HCT116 (cell line): ENCODE measurements around the gene SMAD7.

Experiments used
- CBX3 ChIP-seq: IDR thresholded peaks from 2 replicates; pipeline ENCODE4 v1.6.1; 2012; ENCODE audit warnings: low read depth
- CTCF ChIP-seq, 3 experiments: fragments of 200-600 bp in 1 of 3; sonication (generic) in 1 of 3; IDR thresholded peaks in 2 of 3; conservative IDR thresholded peaks in 1 of 3; 2 replicates each; pipeline ENCODE4 v1.5.1; 2012 to 2017; ENCODE audit warnings: low read depth in 2 of 3, low read length in 2 of 3, antibody characterized with exemption in 1 of 3, borderline replicate concordance in 1 of 3, control low read depth in 1 of 3, mild to moderate bottlenecking in 1 of 3, mixed read lengths in 1 of 3, mixed run types in 1 of 3, moderate library complexity in 1 of 3; ENCODE audit not compliant: insufficient read depth in 1 of 3
- EGR1 ChIP-seq: IDR thresholded peaks from 2 replicates; pipeline ENCODE4 v1.6.1; 2012; ENCODE audit warnings: low read depth
- EZH2 ChIP-seq: fragments of 200-600 bp; sonication (generic); IDR thresholded peaks from 2 replicates; pipeline ENCODE4 v1.6.1; 2017; ENCODE audit warnings: antibody characterized with exemption, mixed run types
- EZH2phosphoT487 ChIP-seq: fragments of 200-600 bp; IDR thresholded peaks from 2 replicates; pipeline ENCODE4 v1.6.1; 2018; ENCODE audit warnings: antibody characterized with exemption, borderline replicate concordance
- FOSL1 ChIP-seq: IDR thresholded peaks from 2 replicates; pipeline ENCODE4 v1.6.1; 2012; ENCODE audit warnings: low read depth
- JUND ChIP-seq: IDR thresholded peaks from 2 replicates; pipeline ENCODE4 v1.6.1; 2012
- POLR2A ChIP-seq: IDR thresholded peaks from 2 replicates; pipeline ENCODE4 v1.7.0; 2011; ENCODE audit warnings: borderline replicate concordance; ENCODE audit not compliant: insufficient read depth, insufficient read length; ENCODE audit errors: extremely low read depth
- POLR2AphosphoS5 ChIP-seq: IDR thresholded peaks from 2 replicates; pipeline ENCODE4 v1.6.1; 2011; ENCODE audit warnings: mild to moderate bottlenecking, low read depth, low read length, moderate library complexity
- RAD21 ChIP-seq: IDR thresholded peaks from 2 replicates; pipeline ENCODE4 v1.6.1; 2012; ENCODE audit warnings: low read depth, mild to moderate bottlenecking
- REST ChIP-seq: IDR thresholded peaks from 2 replicates; pipeline ENCODE4 v1.6.1; 2012; ENCODE audit warnings: low read depth
- SIN3A ChIP-seq: IDR thresholded peaks from 2 replicates; pipeline ENCODE4 v1.6.1; 2012; ENCODE audit warnings: low read depth
- SP1 ChIP-seq: IDR thresholded peaks from 2 replicates; pipeline ENCODE4 v1.6.1; 2012; ENCODE audit warnings: low read depth
- ZNF274 ChIP-seq: fragments of 200-500 bp; sonication (Bioruptor generic); IDR thresholded peaks from 2 replicates; pipeline ENCODE4 v1.6.1; 2014; ENCODE audit warnings: mild to moderate bottlenecking, low read depth, low read length, inconsistent platforms

- TF ChIP-seq CTCF (IDR thresholded peaks at IDR 0.05 in 2 of 3, conservative IDR thresholded peaks at IDR 0.05 in 1 of 3; ENCODE audit: borderline replicate concordance in 1 of 3, insufficient read depth in 1 of 3, low read depth in 2 of 3, low read length in 2 of 3), result no peak
- no peak for TF ChIP-seq FOSL1
- TF ChIP-seq REST, result no peak
- TF ChIP-seq EZH2phosphoT487, result no peak
- no peak for TF ChIP-seq SP1
- TF ChIP-seq POLR2A, result no peak
- no peak for TF ChIP-seq CBX3
- TF ChIP-seq JUND, result no peak
- TF ChIP-seq EZH2, result no peak
- no peak for TF ChIP-seq SIN3A
- TF ChIP-seq EGR1, result no peak
- no peak for TF ChIP-seq RAD21
- TF ChIP-seq POLR2AphosphoS5, result no peak
- no peak for TF ChIP-seq ZNF274
Observed at GRCh38 chr18:48949050-48949605, 1.6 kb downstream of the SMAD7 start.
